HG03139 (cell line): ENCODE measurements around the gene PTPRCAP.
"Not testable (repeated sequence)": the region's sequence is repeated elsewhere in the genome, so short reads cannot be mapped to it uniquely, and the experiment has no call there.

ENCODE experiments used
- ATAC-seq: cut with Tn5 transposase; IDR thresholded peaks from one replicate; pipeline ENCODE4 v1.9.1; 2021; ENCODE audit not compliant: unreplicated experiment

The PTPRCAP gene, protein sequence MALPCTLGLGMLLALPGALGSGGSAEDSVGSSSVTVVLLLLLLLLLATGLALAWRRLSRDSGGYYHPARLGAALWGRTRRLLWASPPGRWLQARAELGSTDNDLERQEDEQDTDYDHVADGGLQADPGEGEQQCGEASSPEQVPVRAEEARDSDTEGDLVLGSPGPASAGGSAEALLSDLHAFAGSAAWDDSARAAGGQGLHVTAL

DNA sequence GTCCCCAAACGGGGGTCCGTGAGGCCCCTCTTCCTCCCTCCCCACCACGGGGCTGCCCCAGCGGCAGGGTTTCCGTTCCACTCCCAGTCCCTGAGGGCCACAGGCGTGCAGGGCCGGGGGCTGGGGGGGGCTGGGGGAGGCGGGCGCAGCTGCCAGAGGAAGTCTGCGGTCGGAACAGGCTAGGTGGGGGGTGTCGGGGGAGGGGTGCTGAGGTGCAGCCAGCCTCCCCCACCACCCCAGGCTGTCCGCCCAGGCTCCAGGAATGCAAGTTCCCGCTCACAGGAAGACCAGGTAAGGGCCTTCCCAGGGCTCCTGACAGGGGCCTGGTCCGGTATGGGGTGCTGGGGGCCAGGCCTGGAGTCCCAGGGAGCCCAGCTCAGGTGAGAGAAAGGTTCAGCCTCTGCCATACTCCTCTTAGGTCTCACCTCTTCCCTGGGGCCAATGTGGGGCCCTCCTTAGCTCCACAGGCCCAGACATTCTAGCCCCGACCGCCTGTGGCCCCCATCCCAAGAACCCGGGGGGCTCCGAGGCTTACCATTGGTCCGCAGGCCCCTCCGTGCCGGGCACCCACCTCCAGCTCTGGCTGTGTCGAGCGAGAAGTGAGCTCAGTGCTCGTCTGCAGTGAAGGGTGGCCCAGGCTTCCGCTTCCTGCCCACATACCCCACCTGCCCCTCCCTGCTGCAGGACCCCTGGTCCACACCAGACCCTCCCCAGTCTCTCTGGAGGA is at the start of gene PTPRCAP:
PTPRCAP (minus strand) TSS at position 601 of the 727 bp plus-strand sequence; CDS start at position 538, 63 bp downstream.
- no peak for ATAC-seq

DNA sequence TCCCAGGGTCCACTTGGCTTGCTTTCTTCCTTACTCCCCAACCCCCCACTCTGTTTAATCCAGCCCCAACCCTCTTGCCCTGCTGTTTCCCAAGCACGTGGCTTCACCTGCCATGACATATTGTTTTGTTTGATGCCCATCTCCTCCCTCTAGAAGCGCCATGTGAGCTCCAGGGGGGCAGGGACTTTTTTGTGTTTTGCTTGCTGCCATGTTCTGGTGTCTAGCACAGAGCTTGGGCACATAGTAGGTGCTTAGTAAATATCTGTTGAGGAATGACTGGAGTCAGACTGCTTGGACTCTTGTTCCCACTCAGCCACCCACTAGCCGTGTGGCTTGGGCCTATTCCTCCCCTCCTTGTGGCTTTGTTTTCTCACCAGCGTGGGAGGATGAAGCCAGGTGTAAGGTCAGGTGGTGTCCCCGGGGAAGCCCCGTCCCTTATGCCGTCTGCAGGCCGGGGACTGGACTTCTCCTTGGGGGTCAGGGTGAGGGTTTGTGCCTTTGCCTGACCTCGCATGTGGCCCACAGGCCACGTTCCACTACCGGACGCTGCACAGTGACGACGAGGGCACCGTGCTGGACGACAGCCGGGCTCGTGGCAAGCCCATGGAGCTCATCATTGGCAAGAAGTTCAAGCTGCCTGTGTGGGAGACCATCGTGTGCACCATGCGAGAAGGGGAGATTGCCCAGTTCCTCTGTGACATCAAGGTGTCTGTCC is 49.2 kb upstream of the PTPRCAP start:
- no peak for ATAC-seq

DNA sequence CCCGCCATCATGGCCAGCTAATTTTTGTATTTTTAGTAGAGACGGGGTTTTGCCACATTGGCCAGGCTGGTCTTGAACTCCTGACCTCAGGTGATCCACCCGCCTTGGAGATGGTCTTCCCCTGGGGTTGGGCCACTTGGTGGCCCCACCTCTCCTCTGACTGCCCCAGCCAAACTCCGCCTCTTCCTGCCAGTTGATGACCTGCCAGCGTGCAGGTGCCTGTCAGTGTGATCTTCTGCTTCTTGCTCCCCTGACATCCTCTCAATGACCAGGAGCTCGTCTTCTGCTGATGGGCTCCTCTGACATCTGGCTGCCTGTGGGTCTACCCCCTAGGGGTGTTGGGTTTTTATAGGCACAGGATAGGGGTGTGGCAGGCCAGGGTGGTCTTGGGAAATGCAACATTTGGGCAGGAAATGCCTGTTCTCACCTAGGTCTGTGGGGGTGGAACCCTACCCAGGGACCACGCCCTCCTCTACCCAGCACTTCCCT is 48.4 kb upstream of the PTPRCAP start:
- ATAC-seq = not testable (repeated sequence)

DNA sequence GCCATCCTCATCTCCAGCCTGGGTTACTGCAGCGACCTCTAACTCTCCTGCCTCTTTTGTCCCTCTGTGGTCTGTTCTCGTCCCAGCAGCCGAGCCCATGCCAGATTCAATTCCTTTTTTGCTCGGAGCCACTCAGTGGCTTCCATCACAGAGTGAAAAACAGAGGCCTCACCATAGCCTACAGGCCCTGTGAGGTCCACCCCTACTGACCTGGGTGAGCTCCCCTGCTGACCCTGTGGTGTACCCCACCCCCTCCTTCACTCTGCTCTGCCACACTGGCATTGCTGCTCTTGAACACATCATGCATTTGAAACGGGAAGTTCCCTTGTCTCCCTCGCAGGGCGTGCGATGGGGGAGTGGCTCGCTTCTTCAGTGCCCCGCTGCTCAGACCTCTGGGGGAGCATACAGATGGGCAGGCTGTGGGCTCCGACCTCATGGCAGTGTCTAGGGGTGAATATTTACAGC is 47.4 kb upstream of the PTPRCAP start:
- ATAC-seq = no peak

DNA sequence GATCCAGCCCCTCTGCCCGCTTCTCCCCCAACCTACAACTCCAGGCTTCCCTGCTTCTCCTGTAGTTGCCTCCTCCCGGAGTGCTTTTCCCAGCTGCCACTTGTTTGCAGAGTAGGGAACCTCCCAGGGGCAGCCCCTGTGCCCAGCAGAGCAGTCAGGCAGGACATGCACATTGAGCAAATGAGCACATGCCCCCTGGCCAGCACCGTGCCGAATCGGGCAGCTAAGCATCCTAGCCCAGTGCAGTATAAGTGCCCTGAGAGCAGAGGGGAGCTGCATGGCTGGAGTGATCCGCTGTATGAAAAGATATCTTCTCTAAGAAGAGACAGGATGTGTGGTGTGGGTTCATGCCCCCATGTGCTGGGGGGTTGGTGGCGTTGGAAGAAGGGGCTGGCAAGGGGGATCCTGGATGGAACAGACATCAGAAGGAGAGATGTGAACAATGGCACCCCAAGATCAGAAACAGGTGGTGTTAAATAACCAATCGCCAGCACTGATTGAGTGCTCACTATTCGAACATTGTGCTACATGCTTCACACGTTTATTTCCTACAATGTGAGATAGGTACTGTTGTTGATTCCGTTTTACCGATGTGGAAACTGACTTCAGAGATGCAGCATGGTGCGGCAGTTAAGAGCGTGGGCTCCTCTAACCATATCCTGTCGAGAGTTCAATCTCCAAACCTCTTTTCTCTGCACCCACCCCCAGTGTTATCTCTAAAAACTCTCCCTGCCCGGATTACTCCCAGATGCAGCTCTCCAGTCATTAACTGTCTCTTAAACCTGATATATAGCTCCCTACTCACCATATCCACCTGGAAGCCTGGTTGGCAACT is 46.6 kb upstream of the PTPRCAP start:
- ATAC-seq = no peak

DNA sequence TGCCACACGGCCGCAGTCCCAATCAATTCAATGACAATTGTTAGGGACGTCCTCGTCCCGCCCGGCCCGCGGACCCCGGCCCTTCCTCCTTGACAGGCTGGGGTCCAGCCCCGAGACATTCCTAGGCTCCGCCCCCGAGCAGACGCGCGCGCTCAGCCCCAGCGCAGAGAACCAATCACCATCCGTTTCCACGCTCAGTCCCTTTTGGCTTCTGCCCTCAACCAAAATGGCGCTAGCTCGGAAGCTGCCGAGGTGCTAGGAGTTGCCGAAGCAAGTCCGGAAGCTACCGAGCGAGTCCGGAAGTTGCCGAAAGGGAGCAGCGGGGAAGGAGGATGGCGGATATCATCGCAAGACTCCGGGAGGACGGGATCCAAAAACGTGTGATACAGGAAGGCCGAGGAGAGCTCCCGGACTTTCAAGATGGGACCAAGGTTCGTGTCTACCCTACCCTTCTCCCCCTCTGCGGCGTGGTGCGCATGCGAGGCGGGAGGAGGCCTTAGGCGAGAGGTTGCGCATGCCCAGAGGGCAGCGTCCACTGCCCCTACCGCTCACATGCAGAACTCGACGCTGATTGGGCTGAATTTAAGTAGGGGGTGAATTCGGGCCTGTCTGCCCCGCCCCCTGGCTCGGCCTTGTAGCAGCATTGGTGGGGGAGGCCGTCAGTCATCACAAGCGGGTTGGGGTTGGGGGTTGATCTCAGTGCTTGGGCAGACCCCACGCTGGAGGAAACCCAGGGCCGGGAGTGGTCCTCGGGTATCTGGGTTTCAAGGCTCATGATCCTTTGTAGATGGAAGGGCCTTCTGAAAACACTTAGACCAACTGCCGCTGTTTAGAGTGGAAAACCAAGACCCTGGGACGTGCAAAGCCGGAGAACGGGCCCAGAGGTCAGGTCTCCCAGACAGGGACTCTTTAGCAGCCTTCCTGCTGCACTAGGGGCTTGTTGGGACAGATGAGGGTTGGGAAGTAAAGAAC is 45.6 kb upstream of the PTPRCAP start, which contains the start of gene AIP:
AIP (plus strand) TSS at position 200 of the 972 bp plus-strand sequence; CDS start at position 333, 133 bp downstream.
- peak; percentile 68 for ATAC-seq

DNA sequence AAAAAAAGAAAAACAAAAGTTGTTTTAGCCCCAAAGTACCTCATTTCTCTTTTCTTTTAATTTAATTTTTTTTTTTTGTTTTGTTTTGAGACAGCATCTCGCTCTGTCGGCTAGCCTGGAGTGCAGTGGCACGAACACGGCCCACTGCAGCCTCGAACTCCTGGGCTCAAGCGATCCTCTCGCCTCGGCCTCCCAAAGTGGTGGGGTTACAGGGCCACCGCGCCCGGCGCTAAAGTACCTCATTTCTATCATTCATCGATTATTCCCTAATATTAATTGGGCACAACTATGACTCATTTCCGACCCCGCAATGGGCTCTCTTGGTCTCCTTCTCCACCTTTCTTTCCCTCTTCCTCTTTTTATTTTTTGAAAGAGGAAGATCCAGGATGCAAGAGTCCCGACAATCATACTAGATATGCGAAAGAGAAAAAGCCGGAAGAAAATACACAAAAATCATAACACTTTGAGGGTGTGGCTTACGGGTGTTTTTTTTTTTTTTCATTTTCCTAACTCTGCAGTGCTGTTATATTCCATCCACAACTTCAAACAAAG is 44.9 kb upstream of the PTPRCAP start:
- ATAC-seq = no peak

DNA sequence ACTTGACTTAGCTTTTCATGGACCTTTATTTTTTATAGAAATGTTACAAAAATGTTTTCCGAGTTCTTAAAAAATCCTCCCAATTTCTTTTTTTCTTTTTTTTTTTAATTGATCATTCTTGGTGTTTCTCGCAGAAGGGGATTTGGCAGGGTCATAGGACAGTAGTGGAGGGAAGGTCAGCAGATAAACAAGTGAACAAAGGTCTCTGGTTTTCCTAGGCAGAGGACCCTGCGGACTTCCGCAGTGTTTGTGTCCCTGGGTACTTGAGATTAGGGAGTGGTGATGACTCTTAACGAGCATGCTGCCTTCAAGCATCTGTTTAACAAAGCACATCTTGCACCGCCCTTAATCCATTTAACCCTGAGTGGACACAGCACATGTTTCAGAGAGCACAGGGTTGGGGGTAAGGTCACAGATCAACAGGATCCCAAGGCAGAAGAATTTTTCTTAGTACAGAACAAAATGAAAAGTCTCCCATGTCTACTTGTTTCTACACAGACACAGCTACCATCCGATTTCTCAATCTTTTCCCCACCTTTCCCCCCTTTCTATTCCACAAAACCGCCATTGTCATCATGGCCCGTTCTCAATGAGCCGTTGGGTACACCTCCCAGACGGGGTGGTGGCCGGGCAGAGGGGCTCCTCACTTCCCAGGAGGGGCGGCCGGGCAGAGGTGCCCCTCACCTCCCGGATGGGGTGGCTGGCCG is 40.0 kb upstream of the PTPRCAP start:
- ATAC-seq = not testable (repeated sequence)

DNA sequence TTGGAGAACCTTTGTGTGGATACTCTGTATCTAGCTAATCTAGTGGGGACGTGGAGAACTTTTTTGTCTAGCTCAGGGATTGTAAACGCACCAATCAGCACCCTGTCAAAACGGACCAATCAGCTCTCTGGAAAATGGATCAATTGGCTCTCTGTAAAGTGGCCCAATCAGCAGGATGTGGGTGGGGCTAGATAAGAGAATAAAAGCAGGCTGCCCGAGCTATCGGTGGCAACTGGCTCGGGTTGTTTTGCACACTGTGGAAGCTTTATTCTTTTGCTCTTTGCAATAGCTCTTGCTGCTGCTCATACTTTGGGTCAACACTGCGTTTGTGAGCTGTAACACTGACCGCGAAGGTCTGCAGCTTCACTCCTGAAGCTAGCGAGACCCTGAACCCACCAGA is 39.2 kb upstream of the PTPRCAP start:
- ATAC-seq = not testable (repeated sequence)

DNA sequence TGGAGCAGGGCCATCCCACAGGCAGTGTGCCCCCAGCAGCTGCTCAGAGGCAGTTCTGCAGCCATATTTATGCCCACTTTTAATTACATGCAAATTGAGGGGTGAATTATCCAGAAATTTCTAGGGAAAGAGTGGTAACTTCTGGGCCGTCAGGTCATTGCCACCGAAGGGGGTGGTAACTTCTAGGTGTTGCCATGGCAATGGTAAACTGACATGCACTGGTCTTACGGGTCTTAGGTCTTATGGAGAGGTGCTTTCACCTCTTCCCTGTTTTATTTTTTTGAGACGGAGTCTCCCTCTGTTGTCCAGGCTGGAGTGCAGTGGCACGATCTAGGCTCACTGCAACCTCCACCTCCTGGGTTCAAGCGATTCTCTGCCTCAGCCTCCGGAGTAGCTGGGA is 35.4 kb upstream of the PTPRCAP start:
- ATAC-seq = no peak

DNA sequence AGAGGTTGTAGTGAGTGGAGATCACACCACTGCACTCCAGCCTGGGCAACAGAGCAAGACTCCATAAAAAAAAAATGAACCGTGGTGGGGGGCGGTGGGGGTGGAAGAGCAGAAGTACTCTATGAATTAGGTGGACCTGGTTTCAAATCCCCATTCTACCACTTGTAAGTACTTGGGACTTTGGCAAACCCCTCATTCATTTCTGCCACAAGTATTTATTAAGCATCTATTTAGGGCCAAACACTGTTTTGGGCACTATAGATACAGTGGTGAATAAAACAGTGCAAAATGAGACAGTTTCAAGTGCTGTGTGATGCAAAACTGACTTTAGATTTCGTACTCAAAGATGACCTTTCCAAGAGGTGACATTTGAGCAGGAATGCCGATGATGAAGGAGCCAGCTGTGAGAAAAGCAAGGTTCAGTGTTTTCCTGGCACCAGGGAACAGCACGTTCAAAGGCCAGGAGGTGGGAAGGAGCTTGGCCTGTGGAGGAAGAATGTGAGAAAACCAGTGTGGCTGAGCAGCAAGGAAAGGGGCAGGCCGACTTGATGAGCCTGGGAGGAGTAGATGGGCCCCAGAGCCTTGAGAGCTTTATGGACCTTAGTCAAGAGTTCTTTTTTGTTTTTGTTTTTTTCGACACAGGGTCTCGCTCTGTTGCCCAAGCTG is 33.0 kb upstream of the PTPRCAP start:
- ATAC-seq = no peak

DNA sequence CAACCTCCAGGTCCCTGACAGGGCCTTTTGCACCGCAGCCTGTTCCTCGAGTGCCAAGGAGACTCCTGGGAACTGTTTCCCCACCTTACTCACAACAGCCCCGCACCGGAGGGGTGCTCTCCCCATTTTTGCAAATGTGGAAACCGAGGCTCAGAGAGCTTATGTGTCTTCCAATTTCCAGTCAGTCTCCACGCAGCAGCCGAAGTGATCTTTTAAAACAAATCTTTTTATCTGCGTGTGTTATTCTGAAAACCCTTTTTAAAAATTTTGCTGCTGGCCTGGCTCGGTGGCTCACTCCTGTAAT is 32.0 kb upstream of the PTPRCAP start:
- ATAC-seq = no peak

DNA sequence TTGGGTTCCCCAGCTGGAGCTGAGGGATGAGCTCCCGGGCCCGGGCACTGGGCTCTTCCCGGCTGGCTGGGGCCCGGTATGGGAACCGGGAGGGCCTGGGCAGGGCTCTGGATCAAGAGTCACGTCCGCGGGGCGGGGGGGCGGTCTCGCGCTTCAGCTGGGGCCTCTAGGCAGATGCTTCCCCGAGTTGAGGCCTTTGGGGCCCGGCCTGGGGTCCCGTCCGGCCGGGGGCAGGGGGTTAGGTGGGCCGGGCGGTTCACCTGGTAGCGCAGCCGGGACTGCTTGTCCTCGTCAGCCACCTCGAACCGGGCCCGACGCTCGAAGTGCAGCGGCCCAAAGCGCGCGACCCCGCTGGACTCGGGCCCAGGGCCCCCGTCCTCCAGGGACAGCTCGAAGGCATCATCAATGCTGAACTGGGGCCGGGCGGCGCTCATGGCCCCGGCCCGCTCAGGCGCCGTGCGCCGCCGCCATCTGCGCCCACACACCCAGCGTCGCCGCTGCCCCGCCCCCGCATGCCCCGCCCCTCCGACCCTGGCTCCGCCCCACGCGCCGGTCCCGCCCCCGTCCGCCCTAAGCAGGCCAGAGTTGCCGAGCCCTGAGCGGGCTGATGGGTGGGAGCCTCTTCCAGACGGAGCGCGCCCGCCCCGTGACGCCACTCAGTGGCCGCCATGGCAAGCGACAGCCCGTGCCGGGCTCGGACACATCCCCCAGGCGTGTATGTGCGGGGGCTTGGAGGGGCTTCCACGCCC is 31.5 kb upstream of the PTPRCAP start, which contains the start of gene TMEM134:
TMEM134 (minus strand) TSS at position 493 of the 749 bp plus-strand sequence; CDS start at position 434, 59 bp downstream.
- peak; percentile 54 for ATAC-seq

DNA sequence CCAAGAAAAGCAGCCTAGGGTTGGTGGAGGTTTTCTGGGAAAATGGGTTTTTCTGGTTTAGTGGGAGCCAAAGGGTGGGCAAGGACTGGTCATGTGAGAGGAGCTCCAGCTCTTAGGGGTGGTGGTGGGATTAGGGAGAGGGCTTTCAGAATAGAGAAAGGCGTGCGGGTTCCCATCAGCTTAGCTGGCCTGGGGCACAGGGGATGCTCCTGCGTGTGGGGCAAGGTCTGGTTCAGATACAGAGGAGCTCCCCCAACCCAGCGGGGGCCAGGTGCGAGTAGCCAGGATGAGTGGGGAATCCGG is 30.9 kb upstream of the PTPRCAP start:
- ATAC-seq = no peak

DNA sequence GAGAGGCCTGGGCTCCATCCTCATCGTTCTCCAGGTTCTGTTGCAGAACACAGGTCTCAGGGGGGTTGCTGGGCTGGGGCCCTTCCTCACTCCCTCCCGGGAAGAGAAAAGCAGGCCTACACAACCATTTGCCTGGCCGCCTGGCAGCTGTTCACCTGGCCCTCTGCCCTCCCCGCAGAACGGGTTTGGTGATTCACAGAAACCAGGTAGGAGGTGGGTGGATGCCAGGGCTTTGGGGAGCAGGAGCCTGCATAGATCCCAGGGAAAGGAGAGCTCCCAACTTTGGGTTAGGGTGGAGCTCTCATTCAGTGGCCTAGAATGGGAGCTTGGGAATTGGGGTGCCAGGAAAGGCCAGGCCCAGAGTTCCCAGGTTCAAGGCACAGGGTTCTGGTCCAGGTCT is 30.6 kb upstream of the PTPRCAP start:
- ATAC-seq = no peak

DNA sequence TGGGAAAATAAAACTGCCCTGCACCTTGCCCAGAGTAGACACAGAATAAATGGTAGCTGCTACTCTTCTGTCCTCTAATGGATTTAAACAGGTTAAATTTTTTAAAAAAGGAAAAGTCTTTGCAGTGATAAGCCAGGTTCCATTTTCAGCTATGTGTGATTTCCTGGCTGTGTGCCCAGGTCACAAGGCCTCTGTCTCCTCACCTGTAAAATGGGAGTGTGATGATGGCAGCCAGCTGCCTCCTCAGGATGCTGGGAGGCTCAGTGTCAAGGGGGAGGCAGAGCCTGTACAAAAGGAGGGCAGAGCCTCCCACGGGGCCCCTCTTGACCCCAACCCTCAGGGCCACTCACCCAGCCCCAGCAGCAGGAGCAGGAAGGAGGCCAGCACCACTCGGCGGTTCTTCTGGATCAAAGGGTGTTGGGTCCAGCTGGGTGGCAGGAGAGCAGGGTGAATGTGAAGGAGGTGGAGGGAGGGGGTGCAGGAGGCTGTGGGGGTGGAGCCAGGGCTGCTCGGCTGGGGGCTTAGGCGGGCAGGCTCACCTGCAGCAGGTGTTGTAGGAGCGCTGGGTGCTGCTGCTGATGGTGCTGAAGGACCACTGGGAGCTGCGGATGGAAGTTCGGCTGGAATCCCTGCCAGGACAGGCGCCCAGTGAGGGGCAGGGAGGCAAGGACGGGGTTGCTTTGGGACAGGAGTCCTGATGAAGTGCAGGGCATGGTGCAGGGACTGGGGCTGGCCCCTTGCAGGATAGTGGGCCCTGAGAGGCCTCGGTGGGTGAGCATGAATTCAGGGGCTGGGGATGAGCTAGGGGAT is 29.7 kb upstream of the PTPRCAP start:
- ATAC-seq = no peak

DNA sequence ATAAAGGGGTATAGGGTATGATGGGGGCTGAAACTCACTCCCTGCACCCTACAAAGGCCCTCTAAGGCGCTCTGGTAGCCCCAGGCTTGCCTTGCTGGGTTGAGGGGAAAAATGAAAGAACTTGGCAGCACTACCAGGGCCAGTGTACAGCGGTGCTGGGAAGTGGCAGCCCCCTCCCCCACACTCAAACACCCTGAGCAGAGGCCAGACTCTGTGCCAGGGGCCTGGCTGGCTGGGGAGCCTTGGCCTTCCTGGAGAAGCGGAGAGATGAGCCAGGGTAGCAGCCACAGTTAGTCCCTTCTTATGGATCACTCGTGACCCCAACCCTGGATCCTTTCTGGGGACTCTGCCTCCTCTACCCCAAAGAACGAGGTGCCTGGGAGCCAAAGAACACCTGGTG is 28.9 kb upstream of the PTPRCAP start:
- no peak for ATAC-seq
